Caco-2 (cell line): ENCODE measurements around the gene CRAT. TPM values are rescaled to one million over a fixed set of nuclear protein-coding genes. Genes with fewer than 3 reads are reported as not detected.

Source experiments
- BruUV-seq: library from RNA; stranded (reverse); fragments of 400-500 nt; replicated peaks from 2 replicates; lab custom pipeline; 2021; lab: Mats Ljungman, UMichigan
- CTCF ChIA-PET: fragments of 300-600 bp; sonication (Branson Sonifier 250); formaldehyde crosslinking; loops from one replicate; lab custom pipeline; 2022; ENCODE audit warnings: antibody characterized with exemption; lab: Charles Lee
- POLR2A ChIA-PET: fragments of 300-600 bp; sonication (Branson Sonifier 250); formaldehyde crosslinking; loops from one replicate; lab custom pipeline; 2022; ENCODE audit warnings: antibody characterized with exemption; lab: Charles Lee
- DNase-seq, 2 experiments: peaks; one replicate each; pipeline versions ENCODE4 v3.0.0 to v3.0.0-alpha.2; 2020 to 2022
- H3K27me3 ChIP-seq: replicated peaks from 2 replicates; pipeline ENCODE4 v1.6.0; 2011; ENCODE audit warnings: low read length; ENCODE audit not compliant: control insufficient read depth, insufficient read depth
- H3K36me3 ChIP-seq: 2 replicates; pipeline ENCODE4 v1.5.1; 2011; ENCODE audit warnings: low read length; ENCODE audit not compliant: control insufficient read depth, insufficient read depth
- H3K4me1 ChIP-seq: fragments of 250-450 bp; sonication (Bioruptor Pico); 2 replicates; pipeline ENCODE4 v1.5.1; 2020; ENCODE audit warnings: mild to moderate bottlenecking
- H3K4me3 ChIP-seq: 2 replicates; pipeline ENCODE4 v1.5.1; 2011; ENCODE audit warnings: low read depth, mild to moderate bottlenecking, control low read depth, low read length
- H3K9me3 ChIP-seq: fragments of 250-450 bp; sonication (Bioruptor Pico); 2 replicates; pipeline ENCODE4 v1.5.1; 2020; ENCODE audit warnings: mild to moderate bottlenecking, moderate library complexity
- H3K27ac Mint-ChIP-seq: one replicate; pipeline ENCODE4 v1.8.0; 2022; ENCODE audit warnings: mixed read lengths; ENCODE audit not compliant: unreplicated experiment
- H3K27me3 Mint-ChIP-seq: one replicate; pipeline ENCODE4 v1.8.0; 2022; ENCODE audit warnings: mixed read lengths; ENCODE audit not compliant: insufficient read depth, unreplicated experiment
- H3K36me3 Mint-ChIP-seq: one replicate; pipeline ENCODE4 v1.8.0; 2022; ENCODE audit warnings: mild to moderate bottlenecking, mixed read lengths; ENCODE audit not compliant: insufficient read depth, unreplicated experiment
- H3K4me1 Mint-ChIP-seq: one replicate; pipeline ENCODE4 v1.8.0; 2022; ENCODE audit warnings: low read depth, mixed read lengths; ENCODE audit not compliant: unreplicated experiment
- H3K4me3 Mint-ChIP-seq: one replicate; pipeline ENCODE4 v1.8.0; 2022; ENCODE audit warnings: mild to moderate bottlenecking, moderate library complexity, mixed read lengths; ENCODE audit not compliant: unreplicated experiment
- H3K9me3 Mint-ChIP-seq: one replicate; pipeline ENCODE4 v1.8.0; 2022; ENCODE audit warnings: mixed read lengths; ENCODE audit not compliant: unreplicated experiment
- CTCF ChIP-seq, 2 experiments: fragments of 200-600 bp in 1 of 2; IDR thresholded peaks; 1 replicate in 1 of 2; 2 replicates in 1 of 2; pipeline versions ENCODE4 v1.5.1 to v1.8.0; 2011 to 2022; ENCODE audit warnings: antibody characterized with exemption in 1 of 2, control low read depth in 1 of 2, inconsistent platforms in 1 of 2, low read depth in 1 of 2, low read length in 1 of 2, mild to moderate bottlenecking in 1 of 2, moderate library complexity in 1 of 2; ENCODE audit not compliant: insufficient read depth in 1 of 2, severe bottlenecking in 1 of 2, unreplicated experiment in 1 of 2
- intact Hi-C: fragments of 100-400 bp; cut with micrococcal nuclease; formaldehyde crosslinking; loops from one replicate; pipeline ENCODE4 v1.10.0; 2022; ENCODE audit not compliant: unreplicated experiment
- total RNA-seq: library from RNA; stranded (reverse); gene quantifications from 2 replicates; pipeline ENCODE4 v1.2.3, GENCODE V29; 2022

The CRAT gene
- total RNA-seq, 1 experiment from 2014 or later, result 20.7 TPM

GRCh38 chr9:129093602-129094386 is 16.8 kb downstream of the CRAT start:
- no peaks in the 10 kb centered on the region for H3K9me3 Mint-ChIP-seq
- POLR2A ChIA-PET, result no interaction called here
- no peaks in the 10 kb centered on the region for H3K4me1 Mint-ChIP-seq
- Histone ChIP-seq H3K36me3 (no peaks in the 10 kb centered on the region), H3K27me3 (no peaks in the 10 kb centered on the region), H3K4me3 (no peak overlapping the region), H3K9me3 (no peaks in the 10 kb centered on the region), H3K4me1 (no peaks in the 10 kb centered on the region)
- BruUV-seq, result no TSS peak
- no peak for DNase-seq
- H3K36me3 Mint-ChIP-seq, result peaks cover 27% of the 10 kb centered on the region
- H3K4me3 Mint-ChIP-seq, result no peak overlapping the region
- peak overlapping the region; percentile 28 for H3K27ac Mint-ChIP-seq
- TF ChIP-seq CTCF (IDR thresholded peaks at IDR 0.05; ENCODE audit: insufficient read depth in 1 of 2, low read depth in 1 of 2, low read length in 1 of 2, severe bottlenecking in 1 of 2, unreplicated experiment in 1 of 2), result no peak
- CTCF ChIA-PET, result no interaction called here
- H3K27me3 Mint-ChIP-seq, result no peaks in the 10 kb centered on the region
- intact Hi-C loops, result no loop called here

GRCh38 chr9:129089246-129089645 is 21.3 kb downstream of the CRAT start:
- no peaks in the 10 kb centered on the region for H3K4me1 ChIP-seq
- POLR2A ChIA-PET, result interaction anchor here (0.5 kb wide), 1 partner anchor 81 kb away, joined by 6 read pairs; no protein-coding TSS in a partner anchor
- H3K4me3 ChIP-seq, result no peak overlapping the region
- H3K36me3 ChIP-seq, result no peaks in the 10 kb centered on the region
- Mint-ChIP-seq H3K4me3 (no peak overlapping the region), H3K27ac (no peak overlapping the region), H3K9me3 (no peaks in the 10 kb centered on the region), H3K4me1 (no peaks in the 10 kb centered on the region), H3K27me3 (no peaks in the 10 kb centered on the region), H3K36me3 (peaks cover 14% of the 10 kb centered on the region)
- no peak for DNase-seq
- intact Hi-C loops, result no loop called here
- H3K27me3 ChIP-seq, result no peaks in the 10 kb centered on the region
- CTCF ChIA-PET, result no interaction called here
- TF ChIP-seq CTCF (IDR thresholded peaks at IDR 0.05; ENCODE audit: insufficient read depth in 1 of 2, low read depth in 1 of 2, low read length in 1 of 2, severe bottlenecking in 1 of 2, unreplicated experiment in 1 of 2), result no peak
- no TSS peak for BruUV-seq
- no peaks in the 10 kb centered on the region for H3K9me3 ChIP-seq

- Mint-ChIP-seq H3K36me3 (peaks cover 13% of the 10 kb centered on the region), H3K27me3 (no peaks in the 10 kb centered on the region), H3K4me3 (no peak overlapping the region), H3K4me1 (peaks cover 5% of the 10 kb centered on the region), H3K27ac (no peak overlapping the region), H3K9me3 (no peaks in the 10 kb centered on the region)
- intact Hi-C loops, result no loop called here
- ChIA-PET POLR2A (no interaction called here), CTCF (no interaction called here)
- no peak overlapping the region for H3K4me3 ChIP-seq
- peaks cover 8% of the 10 kb centered on the region; the same call in 1 of the 2 replicates for H3K4me1 ChIP-seq
- no peaks in the 10 kb centered on the region for H3K36me3 ChIP-seq
- no TSS peak for BruUV-seq
- no peak for TF ChIP-seq CTCF (IDR thresholded peaks at IDR 0.05; ENCODE audit: insufficient read depth in 1 of 2, low read depth in 1 of 2, low read length in 1 of 2, severe bottlenecking in 1 of 2, unreplicated experiment in 1 of 2)
- H3K27me3 ChIP-seq, result no peaks in the 10 kb centered on the region
- DNase-seq, result no peak
- no peaks in the 10 kb centered on the region for H3K9me3 ChIP-seq
Measured at GRCh38 chr9:129084087-129084486, 26.5 kb downstream of the CRAT start.
